HG03342 (cell line): Measurements from ENCODE around the gene DKKL1.

Experiments used
- ATAC-seq: cut with Tn5 transposase; IDR thresholded peaks from one replicate; pipeline ENCODE4 v1.9.1; 2021; ENCODE audit warnings: mild to moderate bottlenecking, moderate library complexity; ENCODE audit not compliant: unreplicated experiment

DKKL1 gene

DNA sequence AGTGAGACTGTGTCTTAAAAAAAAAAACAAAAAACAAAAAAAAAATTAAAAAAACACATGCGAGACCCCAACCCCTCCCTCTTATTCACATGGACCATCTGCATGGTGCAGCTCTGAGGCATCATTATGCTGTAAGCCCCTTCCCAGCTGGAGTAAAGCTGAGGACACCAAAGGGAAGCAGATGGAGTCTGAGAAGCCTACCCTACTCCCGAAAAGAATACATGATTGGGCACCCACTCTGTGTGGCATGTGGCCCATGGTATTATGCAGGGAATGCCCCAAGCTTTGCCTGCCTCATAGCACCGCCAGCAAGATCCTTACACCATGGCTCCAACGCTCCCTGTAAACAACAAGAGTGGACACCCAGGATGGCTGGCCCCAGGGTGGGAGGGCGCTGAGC lies 54.8 kb downstream of the DKKL1 start:
- no peak for ATAC-seq

GRCh38 chr19:49419173-49419572 lies 55.5 kb downstream of the DKKL1 start:
- ATAC-seq = no peak

GRCh38 chr19:49420227-49420626 lies 56.5 kb downstream of the DKKL1 start:
- no peak for ATAC-seq

DNA sequence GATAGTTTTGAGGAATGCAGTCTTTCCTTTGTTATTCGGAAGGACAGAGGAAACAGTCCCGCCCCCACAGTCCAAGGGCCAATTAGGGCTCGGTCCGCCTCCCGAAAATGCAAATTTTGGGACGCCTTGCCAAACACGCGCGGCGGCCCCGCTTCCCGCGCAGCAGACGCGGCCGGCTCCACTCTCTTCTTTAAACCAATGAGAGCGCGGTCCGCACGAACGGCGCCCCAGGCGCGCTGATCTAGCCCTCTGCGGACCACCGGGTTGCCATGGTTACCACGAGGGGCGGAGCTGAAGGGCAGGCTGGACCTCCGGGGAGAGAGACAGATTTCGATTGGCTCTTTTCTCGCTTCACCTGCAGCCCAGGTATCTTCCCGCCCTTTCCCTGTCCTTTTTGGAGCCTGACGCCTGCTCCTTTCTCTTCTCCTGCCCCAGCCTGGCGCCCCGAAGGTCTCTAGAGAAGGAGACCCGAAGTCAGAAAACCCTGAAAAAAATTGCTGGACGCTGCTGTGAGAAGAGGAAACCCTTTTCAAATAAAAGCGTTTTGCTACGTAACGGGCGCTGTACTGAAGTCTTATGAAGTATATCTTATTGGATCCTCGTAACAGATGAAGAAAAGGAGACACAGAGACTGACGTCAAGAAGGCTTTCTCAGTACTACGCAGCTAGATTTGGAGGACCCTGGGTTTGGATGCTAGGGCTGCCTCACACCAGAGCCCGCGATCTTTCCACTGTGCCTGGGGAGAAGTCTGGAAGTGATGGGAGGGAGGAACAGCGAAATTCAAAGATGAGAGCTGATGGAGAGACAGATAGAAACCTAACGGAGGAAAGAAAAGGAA lies 57.6 kb downstream of the DKKL1 start:
- ATAC-seq = no peak

DNA sequence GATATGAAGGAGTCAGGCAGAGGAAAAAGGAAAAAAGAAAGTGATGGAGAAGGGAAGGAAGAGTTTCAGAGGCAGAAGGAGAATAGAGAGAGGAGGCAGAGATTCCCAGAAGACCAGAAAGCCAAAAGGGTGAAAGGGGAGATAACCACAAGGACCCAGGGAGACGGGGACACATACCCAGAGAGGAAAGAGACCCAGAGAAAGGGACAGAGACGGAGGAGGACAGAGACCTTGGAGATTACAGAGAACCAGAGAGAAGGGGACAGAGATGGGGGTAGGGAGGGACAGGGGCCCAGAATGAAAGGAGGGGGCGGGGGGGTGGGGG lies 58.2 kb downstream of the DKKL1 start:
- no peak for ATAC-seq

DNA sequence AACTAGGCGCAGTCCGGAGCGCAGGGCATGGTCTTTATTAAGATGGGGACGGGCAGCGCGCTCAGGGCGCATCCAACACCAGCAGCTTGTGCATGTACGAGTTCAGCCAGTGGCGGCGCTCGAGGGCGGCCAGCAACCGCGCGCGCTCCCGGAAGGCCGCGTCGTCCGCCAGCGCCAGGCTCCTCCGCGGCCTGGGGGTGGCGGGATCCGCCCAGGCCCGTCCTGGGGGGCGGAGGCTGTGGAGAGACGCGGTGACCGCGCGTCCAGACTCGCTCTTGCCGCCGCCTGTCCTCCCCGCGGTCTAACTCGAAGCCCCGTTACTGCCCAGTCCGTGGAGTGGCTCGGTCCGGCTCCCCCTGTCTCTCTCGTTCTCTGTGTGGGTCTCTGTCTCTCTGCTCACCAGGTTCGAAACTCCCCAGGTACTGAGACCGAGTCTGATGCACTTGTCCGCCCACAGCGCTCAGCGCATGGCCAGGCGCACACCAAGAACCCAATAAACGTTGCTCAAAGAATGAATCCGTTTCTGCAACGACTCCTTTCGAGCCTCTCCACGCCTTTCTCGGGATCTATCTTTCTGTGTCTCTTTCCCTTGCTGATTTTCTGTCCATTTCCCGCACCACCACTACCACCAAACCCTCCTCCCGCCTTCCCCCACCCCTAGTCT lies 58.9 kb downstream of the DKKL1 start:
- no peak for ATAC-seq

DNA sequence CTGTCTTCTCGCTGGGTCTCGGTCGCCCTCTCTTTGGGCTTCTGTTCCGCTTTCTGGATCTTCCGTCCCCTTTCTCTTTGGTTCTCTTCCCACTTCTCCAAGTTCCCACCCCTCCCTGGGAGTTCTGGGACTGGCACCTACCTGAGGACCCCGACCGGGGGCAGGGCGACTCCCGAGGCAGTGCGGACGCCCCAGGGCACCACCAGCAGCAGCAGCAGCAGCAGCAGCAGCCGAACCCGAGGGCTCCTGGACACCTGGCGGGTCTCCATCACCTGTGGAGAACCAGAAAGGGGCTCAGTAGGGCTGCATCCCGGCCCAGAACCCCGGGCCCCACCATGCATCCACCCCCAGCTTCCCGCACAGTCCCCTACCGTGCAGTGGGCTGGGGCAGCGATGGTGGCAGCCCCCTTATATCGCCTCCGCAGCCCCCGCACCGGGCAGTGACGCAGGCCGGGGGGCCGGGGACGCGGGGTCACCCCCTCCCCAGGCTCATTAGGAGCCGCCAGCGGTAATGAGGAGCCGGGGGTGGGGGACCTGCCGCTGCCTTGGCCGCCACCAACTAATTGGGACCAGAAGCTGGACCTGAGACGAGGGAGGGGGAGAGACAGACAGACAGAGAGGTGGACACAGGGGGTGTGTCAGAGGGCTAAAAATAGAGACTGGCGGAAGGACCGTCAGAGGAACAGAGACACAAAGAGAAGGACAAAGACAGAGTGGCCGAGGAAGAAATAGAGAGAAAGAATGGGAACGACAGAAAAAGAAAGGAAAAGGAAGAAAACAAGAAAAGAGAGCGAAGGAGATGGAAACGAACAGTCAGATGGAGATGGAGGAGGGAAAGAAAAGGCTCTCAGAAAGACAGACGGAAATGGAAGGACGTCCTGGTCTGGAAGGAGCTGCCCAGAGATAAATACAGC lies 59.7 kb downstream of the DKKL1 start, which contains the start of gene PTH2:
TSS of gene PTH2 (minus strand) at position 371 of the 914 bp plus-strand sequence. CDS start at position 269, 102 bp downstream.
- ATAC-seq = no peak

GRCh38 chr19:49423985-49424303 lies 60.3 kb downstream of the DKKL1 start:
- no peak for ATAC-seq
